SK-N-SH treated with all-trans-retinoic acid at 6 μM for 48 hours (cell line): ENCODE data around the gene CSF1.

Source experiments
- ATAC-seq: fragments of 200-7000 bp; cut with Tn5 transposase; 3 replicates; pipeline ENCODE4 v1.9.1; 2020; ENCODE audit warnings: mild to moderate bottlenecking, moderate library complexity
- ARNTL ChIP-seq: fragments of 450-650 bp; formaldehyde crosslinking; IDR thresholded peaks from 2 replicates; pipeline ENCODE4 v1.5.0; 2020; ENCODE audit warnings: low read depth, mild to moderate bottlenecking, moderate library complexity, borderline replicate concordance
- BACH2 ChIP-seq: fragments of 250-450 bp; sonication (Bioruptor Pico); IDR thresholded peaks from 2 replicates; pipeline ENCODE4 v1.9.0; 2021; ENCODE audit warnings: mild to moderate bottlenecking, borderline replicate concordance
- CREB5 ChIP-seq: fragments of 250-450 bp; sonication (Bioruptor Pico); IDR thresholded peaks from 2 replicates; pipeline ENCODE4 v1.5.1; 2020; ENCODE audit warnings: low read depth, mild to moderate bottlenecking, moderate library complexity
- CSRNP3 ChIP-seq: fragments of 250-450 bp; sonication (Bioruptor Pico); IDR thresholded peaks from 2 replicates; pipeline ENCODE4 v1.5.1; 2021; ENCODE audit warnings: mild to moderate bottlenecking, moderate library complexity
- ESRRG ChIP-seq: fragments of 250-450 bp; sonication (Bioruptor Pico); IDR thresholded peaks from 2 replicates; pipeline ENCODE4 v1.6.1; 2021; ENCODE audit warnings: mild to moderate bottlenecking
- GLIS3 ChIP-seq: fragments of 250-450 bp; sonication (Bioruptor Pico); IDR thresholded peaks from 2 replicates; pipeline ENCODE4 v1.5.0; 2020; ENCODE audit warnings: mild to moderate bottlenecking, moderate library complexity
- ISL1 ChIP-seq: fragments of 250-450 bp; sonication (Bioruptor Pico); IDR thresholded peaks from 2 replicates; pipeline ENCODE4 v2.1.2; 2022; ENCODE audit warnings: mild to moderate bottlenecking, moderate library complexity
- OSR1 ChIP-seq: fragments of 250-450 bp; sonication (Bioruptor Pico); IDR thresholded peaks from 2 replicates; pipeline ENCODE4 v1.8.0; 2022; ENCODE audit warnings: moderate library complexity, mild to moderate bottlenecking, inconsistent platforms
- POU6F1 ChIP-seq: fragments of 250-450 bp; sonication (Bioruptor Pico); IDR thresholded peaks from 2 replicates; pipeline ENCODE4 v1.8.0; 2021; ENCODE audit warnings: low read depth, mild to moderate bottlenecking, moderate library complexity, borderline replicate concordance
- PPARA ChIP-seq: fragments of 250-450 bp; sonication (Bioruptor Pico); IDR thresholded peaks from 2 replicates; pipeline ENCODE4 v1.5.0; 2020; ENCODE audit warnings: mild to moderate bottlenecking, borderline replicate concordance
- RARB ChIP-seq: fragments of 250-450 bp; sonication (Bioruptor Pico); IDR thresholded peaks from 2 replicates; pipeline ENCODE4 v1.8.0; 2021; ENCODE audit warnings: mild to moderate bottlenecking, moderate library complexity
- SNAI2 ChIP-seq: fragments of 250-450 bp; sonication (Bioruptor Pico); IDR thresholded peaks from 2 replicates; pipeline ENCODE4 v1.5.0; 2020; ENCODE audit warnings: mild to moderate bottlenecking, moderate library complexity
- TCF4 ChIP-seq: fragments of 250-450 bp; sonication (Bioruptor Pico); IDR thresholded peaks from 2 replicates; pipeline ENCODE4 v1.8.0; 2021; ENCODE audit warnings: mild to moderate bottlenecking, moderate library complexity, borderline replicate concordance
- TOX ChIP-seq: fragments of 250-450 bp; sonication (Bioruptor Pico); IDR thresholded peaks from 2 replicates; pipeline ENCODE4 v1.8.0; 2021; ENCODE audit warnings: mild to moderate bottlenecking, moderate library complexity, borderline replicate concordance
- ZC3H10 ChIP-seq: fragments of 250-450 bp; sonication (Bioruptor Pico); IDR thresholded peaks from 2 replicates; pipeline ENCODE4 v1.5.1; 2021; ENCODE audit warnings: mild to moderate bottlenecking, moderate library complexity
- ZFP3 ChIP-seq: fragments of 250-450 bp; sonication (Bioruptor Pico); IDR thresholded peaks from 2 replicates; pipeline ENCODE4 v1.5.0; 2020; ENCODE audit warnings: mild to moderate bottlenecking, moderate library complexity
- ZFP30 ChIP-seq: fragments of 450-650 bp; formaldehyde crosslinking; IDR thresholded peaks from 2 replicates; pipeline ENCODE4 v1.5.0; 2022; ENCODE audit warnings: mild to moderate bottlenecking, moderate library complexity
- ZNF565 ChIP-seq: fragments of 450-650 bp; formaldehyde crosslinking; conservative IDR thresholded peaks from 2 replicates; pipeline ENCODE4 v1.5.0; 2020; ENCODE audit warnings: low read depth, mild to moderate bottlenecking, moderate library complexity
- ZNF70 ChIP-seq: fragments of 450-650 bp; formaldehyde crosslinking; IDR thresholded peaks from 2 replicates; pipeline ENCODE4 v1.5.0; 2020; ENCODE audit warnings: mild to moderate bottlenecking, moderate library complexity
- ZNF8 ChIP-seq: fragments of 450-650 bp; formaldehyde crosslinking; IDR thresholded peaks from 2 replicates; pipeline ENCODE4 v1.5.0; 2020; ENCODE audit warnings: mild to moderate bottlenecking, moderate library complexity
- TF ChIP-seq, protein P1 (sequence below): fragments of 250-450 bp; sonication (Bioruptor Pico); IDR thresholded peaks from 2 replicates; pipeline ENCODE4 v1.8.0; 2020; ENCODE audit warnings: mild to moderate bottlenecking, moderate library complexity, borderline replicate concordance

CSF1 gene

GRCh38 chr1:109904105-109904817 is 6.4 kb upstream of the CSF1 start:
- no peak for TF ChIP-seq ZC3H10
- no peak for TF ChIP-seq CREB5 (CRISPR knock-in tag)
- no peak for TF ChIP-seq TOX (CRISPR knock-in tag)
- TF ChIP-seq, all 23 proteins: peak for 0
- no peak for ATAC-seq

GRCh38 chr1:109905491-109905890 is 5.2 kb upstream of the CSF1 start:
- ATAC-seq: no peak
- no peak for TF ChIP-seq RARB (CRISPR knock-in tag)
- TF ChIP-seq, protein P1, sequence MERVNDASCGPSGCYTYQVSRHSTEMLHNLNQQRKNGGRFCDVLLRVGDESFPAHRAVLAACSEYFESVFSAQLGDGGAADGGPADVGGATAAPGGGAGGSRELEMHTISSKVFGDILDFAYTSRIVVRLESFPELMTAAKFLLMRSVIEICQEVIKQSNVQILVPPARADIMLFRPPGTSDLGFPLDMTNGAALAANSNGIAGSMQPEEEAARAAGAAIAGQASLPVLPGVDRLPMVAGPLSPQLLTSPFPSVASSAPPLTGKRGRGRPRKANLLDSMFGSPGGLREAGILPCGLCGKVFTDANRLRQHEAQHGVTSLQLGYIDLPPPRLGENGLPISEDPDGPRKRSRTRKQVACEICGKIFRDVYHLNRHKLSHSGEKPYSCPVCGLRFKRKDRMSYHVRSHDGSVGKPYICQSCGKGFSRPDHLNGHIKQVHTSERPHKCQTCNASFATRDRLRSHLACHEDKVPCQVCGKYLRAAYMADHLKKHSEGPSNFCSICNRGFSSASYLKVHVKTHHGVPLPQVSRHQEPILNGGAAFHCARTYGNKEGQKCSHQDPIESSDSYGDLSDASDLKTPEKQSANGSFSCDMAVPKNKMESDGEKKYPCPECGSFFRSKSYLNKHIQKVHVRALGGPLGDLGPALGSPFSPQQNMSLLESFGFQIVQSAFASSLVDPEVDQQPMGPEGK (CRISPR knock-in tag): no peak
- no peak for TF ChIP-seq GLIS3 (CRISPR knock-in tag)
- TF ChIP-seq PPARA (CRISPR knock-in tag): no peak
- no peak for TF ChIP-seq ZNF565 (CRISPR knock-in tag)
- TF ChIP-seq ZFP3 (CRISPR knock-in tag): no peak
- no peak for TF ChIP-seq TOX (CRISPR knock-in tag)
- no peak for TF ChIP-seq TCF4 (CRISPR knock-in tag)
- no peak for TF ChIP-seq ZFP30
- no peak for TF ChIP-seq ZC3H10
- no peak for TF ChIP-seq SNAI2 (CRISPR knock-in tag)
- TF ChIP-seq BACH2 (CRISPR knock-in tag): no peak
- TF ChIP-seq ZNF70 (CRISPR knock-in tag): no peak
- no peak for TF ChIP-seq ARNTL (CRISPR knock-in tag)
- TF ChIP-seq ESRRG: no peak
- TF ChIP-seq OSR1: no peak
- TF ChIP-seq, all 23 proteins: peak for 0

DNA sequence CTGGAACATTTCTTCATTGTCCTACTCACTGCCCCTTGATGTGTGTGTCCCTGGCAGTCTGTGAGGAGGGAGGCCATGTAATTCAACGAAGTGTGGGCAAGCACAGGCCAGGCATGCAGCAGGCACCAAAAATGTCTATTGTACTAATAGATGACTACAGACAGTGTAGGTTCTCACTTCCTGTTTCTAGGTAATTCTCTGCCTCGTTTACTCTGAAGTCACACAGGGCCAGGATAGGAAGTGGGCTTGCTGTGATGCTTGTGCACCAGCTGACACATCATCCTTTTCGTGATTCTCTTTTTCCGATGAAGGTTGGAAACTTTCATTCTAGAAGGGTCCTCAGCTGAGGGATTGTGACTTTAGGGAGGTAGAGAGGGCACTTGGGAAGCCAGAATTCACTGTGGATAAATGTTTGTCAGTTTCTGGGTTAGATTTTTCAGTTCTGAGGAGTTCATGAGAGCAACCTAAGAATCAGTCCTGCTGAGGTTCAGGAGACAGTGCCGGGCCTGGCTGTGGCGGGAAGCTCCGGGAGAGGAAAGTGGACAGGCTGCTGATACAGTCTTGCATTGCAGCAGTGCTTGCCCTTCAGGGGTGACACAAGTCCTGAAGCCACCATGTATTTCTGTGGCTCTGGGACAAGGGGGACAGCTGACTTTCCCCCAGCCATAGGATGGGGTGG is 4.3 kb upstream of the CSF1 start:
- no peak for ATAC-seq
- TF ChIP-seq CREB5 (CRISPR knock-in tag): no peak
- no peak for TF ChIP-seq ISL1
- TF ChIP-seq CSRNP3 (CRISPR knock-in tag): no peak
- TF ChIP-seq ESRRG: no peak
- no peak for TF ChIP-seq ZNF565 (CRISPR knock-in tag)
- no peak for TF ChIP-seq TCF4 (CRISPR knock-in tag)
- TF ChIP-seq RARB (CRISPR knock-in tag): no peak
- TF ChIP-seq PPARA (CRISPR knock-in tag): no peak
- TF ChIP-seq, protein P1 (CRISPR knock-in tag): no peak

- no peak for ATAC-seq
- TF ChIP-seq CREB5 (CRISPR knock-in tag): no peak
- TF ChIP-seq TCF4 (CRISPR knock-in tag): no peak
- TF ChIP-seq, protein P1 (CRISPR knock-in tag): no peak
- no peak for TF ChIP-seq ZNF8 (CRISPR knock-in tag)
- no peak for TF ChIP-seq ZNF70 (CRISPR knock-in tag)
- TF ChIP-seq ZFP3 (CRISPR knock-in tag): no peak
- TF ChIP-seq ARNTL (CRISPR knock-in tag): no peak
- TF ChIP-seq OSR1: no peak
- no peak for TF ChIP-seq ESRRG
- no peak for TF ChIP-seq POU6F1 (CRISPR knock-in tag)
- TF ChIP-seq, all 23 proteins: peak for 0
These were observed 3.8 kb upstream of the CSF1 start for GRCh38 chr1:109906839-109907180.
